T-helper 1 cell (primary cell): ENCODE results near the gene MYO16.
"Not testable (repeated sequence)": the region's sequence is repeated elsewhere in the genome, so short reads cannot be mapped to it uniquely, and the experiment has no call there.

ENCODE experiments used
- DNase-seq, 5 donors: peaks; one replicate each; pipeline ENCODE4 v3.0.0-alpha.2; 2012 to 2020

Gene MYO16

DNA sequence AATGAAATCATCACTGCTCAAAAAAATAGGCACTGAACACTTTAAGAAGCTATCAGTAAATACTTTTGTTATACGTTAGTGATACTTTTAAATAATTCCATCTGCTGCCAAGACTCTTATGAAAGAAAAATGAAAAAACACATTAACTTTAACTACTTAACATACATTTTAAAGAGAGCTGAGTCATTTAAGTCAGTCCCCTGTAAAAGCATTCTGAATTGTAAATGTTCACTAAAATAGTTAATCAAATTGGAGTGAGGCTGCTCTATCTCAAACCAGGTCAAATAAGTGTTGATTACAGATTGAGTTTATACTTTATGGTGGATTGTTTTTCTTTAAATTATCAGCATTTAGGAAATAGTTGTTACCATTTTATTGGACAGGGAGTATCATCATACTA lies 274.2 kb downstream of the MYO16 start:
- DNase-seq: no peak

DNA sequence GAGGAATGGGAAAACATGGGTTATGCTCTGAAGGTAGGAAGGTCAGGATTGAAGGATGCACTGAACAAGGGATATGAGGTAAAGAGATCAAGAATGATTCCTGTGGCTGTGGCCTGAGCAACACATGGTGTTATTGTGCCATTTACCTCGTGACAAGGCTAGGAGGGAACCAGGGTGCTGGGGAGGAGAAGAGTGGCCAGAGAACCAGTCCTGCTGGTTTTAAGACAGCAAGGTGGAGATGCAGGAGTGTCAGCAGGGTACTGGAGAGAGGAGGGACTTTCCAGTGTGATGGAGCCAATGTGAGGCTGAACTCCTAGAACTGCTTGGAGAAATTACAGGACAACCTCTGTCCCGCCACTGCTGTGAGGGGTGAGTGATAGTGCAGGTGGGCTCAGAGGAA lies 282.4 kb downstream of the MYO16 start:
- no peak for DNase-seq

DNA sequence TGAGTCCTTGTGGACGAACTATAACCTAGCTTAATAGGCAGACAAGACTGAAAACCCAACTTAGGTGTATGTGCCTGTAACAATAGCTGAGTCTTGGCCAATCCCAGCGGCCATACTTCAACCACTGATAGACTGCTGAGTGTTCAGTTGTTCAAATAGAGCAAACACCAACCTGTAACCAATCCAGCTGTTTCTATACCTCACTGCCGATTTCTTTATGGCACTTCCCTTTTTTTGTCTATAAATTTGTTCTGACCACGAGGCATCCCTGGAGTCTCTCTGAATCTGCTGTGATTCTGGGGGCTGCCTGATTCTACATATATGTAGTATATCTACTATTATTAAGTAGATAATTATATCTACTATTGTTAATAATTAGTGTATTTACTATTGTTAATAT lies 284.3 kb downstream of the MYO16 start:
- not testable (repeated sequence) for DNase-seq

DNA sequence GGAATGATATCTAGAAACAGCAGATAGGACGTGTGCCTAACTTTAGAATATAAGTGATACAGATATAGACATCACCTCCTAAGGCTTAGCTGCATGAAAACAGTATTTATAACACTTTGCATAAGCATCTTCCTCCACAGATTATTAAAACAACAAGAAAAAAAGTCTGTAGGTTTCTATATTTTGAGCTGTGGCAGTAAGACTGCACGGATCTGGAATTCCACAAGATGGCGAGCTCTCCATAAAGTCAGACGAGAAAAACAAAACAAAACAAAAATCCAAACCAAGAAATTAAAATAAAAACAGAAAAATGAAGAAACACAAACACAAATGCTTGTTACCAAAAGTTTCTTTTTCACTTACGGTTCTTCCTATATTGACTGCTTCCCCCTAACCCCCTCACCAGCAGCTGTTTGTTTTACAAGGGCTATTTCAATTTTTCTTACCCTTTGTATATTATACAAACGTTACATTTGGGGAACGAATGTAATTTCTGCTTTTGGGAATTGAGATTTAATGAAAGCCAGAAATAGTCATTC lies 285.8 kb downstream of the MYO16 start:
- DNase-seq: no peak

DNA sequence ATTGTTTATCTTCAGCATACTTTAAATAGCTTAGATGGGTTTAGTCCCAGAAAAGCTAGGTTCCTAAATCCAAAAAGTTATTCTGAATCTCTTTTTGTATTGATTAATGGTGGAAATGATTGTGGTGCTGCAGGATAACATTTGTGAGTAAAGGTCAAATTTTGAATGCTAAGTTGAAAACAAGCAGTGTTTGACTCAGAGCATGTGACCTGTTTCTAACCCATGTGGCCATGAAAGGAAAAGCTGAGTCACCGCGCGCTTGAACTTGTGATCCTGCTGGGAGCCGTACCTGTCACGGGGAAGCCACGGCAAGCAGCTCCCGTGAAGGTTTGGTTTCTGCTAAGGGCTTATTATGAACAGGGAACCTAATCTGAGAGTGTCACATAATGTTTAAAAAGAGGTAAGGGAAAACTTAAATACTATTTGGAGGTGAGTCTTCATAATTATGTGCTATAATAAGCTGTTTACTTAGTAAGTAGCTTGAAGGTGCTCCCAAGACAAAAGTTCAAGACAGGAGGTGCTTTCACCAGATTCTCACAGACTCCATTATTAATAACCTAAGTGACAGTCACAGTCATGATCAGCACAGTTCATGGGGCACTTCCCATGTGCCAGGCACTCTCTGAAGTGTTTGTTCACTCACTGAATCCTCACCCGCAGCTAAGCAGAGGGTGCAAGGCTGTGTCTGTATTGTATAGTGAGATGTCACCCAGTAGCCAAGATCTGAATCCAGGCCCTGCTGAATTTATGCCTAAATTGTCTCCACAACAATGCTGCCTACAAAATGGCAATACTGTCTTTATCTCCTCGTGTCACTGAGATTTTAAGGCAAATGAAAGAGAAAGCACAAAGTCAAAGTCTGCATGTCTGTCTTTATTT lies 286.5 kb downstream of the MYO16 start:
- DNase-seq: peak; percentile 15 to 83 (median 40)

DNA sequence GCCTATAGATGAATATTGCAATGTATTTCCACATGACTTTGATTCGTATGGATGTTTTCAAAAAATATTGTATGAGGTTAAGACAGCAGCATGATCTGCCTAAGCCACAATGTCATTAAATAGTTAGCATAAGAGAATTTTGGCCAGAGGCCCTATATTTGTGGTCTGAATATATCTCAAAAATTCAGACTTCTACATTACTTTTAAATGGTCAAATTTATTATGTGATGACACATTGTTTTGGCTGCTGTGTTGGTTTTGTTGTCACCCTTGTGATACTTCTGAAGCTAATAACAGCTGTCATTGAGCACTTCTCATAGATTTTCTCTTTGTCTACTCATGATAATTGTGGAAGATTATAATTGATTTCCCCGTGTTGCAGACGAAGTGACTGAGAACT lies 288.2 kb downstream of the MYO16 start:
- DNase-seq: no peak

DNA sequence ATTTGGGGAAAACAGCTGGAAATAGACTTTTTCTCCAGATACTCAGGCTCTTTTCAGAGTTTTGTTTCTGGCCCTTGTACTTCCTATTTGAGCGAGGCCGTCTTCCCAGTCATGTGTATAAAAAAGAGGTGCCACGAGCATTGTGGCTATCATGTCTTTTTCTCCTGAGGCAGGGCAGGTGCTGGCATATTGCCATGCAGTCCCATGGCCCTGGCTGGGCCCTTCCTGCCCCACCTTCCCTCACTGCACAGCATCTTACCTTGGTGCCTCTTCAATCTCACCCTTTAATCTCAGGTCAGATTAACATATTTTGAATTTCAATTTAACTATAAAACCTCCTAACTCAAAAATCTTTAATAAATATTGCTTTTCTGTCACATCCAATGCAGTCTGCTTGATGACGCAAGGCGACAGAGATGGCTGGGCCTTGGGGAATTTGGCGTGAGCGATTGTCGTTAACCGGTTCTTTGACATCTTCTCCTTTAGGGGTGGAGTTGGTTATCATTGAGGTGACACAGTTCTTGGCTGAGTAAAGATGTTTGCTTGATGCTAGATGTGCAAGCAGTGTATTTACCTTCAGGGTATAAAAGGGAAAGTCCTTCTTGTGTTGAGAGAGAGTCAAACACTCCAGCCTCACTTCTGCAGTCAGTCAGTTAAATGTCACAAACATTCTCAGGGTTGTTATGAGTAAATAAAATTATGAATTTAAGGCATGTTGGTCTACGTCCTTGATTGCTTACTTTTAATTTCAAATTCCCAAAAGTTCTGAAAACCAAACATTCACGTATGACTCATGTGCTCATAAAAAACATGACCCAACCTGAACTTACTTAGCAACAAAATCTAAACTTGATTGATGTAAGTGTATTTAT lies 289.9 kb downstream of the MYO16 start:
- no peak for DNase-seq

DNA sequence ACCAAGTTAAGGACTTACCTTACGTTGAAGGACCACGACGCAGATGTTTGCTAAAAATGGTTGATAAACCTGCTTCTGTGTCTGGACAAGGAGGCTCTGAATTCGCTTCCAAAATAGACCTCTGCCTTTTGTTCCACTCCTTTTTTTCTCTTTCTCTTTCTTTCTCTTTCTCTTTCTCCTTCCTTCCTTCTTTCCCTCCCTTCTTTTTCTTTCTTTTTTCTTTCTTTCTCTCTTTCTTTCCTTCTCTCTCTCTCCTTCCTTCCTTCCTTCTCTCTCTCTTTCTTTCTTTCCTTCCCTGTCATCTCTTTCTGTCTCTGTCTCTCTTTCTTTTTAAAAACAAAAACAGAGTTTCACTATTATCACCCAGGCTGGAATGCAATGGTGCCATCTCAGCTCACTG lies 290.7 kb downstream of the MYO16 start:
- no peak for DNase-seq

DNA sequence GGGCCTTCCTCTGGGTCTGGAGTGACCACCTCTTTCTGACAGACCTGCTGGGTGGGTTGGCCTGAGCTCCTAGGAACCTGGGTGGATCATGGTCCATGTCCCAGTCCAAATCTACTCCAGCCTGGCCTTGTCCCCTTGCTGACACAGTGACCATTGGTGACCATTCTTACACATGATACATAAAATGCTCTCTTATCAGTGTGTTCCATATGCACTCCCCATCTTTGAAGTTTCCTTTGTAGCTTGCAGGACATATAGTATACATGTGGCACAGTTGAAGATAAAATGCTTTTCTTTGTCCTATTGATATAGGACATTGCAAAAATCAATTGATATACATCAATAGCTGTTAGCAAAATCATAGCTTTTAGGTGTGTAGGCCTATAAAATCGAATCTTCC lies 291.8 kb downstream of the MYO16 start:
- no peak for DNase-seq

DNA sequence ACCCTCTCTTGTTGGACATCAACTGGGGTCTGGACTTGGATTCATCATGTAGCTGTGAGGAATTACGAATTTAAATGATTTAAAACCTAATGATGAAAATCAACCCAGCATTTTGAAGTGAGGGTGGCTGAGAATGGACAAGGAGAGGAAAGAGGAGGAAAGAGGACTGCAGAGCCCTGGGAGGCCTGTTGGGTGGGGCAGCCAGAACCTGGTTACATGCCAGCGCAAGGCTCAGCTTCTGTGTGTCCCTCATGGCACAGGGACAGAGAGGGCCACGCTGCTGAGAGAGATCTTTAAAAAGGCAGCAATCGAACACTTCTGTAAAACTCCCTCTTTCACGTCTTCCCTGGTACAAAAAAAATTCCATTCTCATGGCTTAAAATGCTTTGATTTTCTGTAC lies 292.7 kb downstream of the MYO16 start:
- DNase-seq: no peak

DNA sequence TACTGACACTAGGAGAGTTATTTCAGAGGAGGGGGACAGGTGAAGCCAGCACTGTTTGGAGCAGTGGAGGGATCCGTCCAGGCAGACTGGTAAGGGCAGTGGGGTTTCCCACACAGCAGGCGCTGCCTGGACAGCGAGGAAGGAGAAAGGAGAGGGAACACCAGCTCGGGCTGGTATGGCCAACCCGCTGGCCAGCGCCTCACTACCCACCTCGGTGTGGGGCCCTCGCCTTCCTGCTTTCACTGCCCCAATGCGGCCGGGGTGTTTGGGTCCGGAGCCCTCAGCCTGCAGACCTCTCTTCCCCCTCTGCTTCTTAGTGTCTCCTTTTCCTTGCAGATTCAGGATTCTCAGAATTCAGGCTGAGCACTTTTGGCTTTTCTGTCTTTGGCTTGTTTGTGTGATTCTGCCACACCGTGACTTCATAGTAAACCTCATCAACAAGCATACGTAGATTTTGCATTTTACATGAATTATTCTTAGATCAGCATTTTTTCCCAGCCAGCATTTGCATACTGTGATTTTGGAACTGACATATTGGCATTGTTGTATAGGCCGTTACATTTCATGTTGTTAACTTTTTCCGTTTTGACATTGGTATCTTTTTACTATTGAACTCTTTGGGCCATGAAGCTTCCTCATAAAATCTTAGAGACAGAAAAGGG lies 294.1 kb downstream of the MYO16 start:
- no peak for DNase-seq

DNA sequence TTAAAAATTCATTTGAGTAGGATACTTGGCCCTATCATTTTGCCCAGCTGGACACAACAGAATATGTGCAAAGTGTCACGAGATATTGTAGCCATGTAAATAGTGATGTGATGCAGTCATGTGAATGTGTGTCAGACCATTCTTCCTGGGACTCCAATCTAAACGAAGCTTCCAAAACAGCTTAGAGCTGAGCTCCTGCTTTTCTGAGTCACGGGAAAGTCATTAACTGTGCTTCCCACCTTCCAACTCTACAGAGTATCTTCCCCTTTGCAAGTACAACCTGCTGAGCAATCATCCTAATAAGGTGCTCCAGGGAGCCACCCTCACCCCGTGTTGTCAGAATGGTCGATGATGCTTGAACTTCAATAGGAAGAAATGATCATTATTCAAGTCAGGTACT lies 294.7 kb downstream of the MYO16 start:
- no peak for DNase-seq

DNA sequence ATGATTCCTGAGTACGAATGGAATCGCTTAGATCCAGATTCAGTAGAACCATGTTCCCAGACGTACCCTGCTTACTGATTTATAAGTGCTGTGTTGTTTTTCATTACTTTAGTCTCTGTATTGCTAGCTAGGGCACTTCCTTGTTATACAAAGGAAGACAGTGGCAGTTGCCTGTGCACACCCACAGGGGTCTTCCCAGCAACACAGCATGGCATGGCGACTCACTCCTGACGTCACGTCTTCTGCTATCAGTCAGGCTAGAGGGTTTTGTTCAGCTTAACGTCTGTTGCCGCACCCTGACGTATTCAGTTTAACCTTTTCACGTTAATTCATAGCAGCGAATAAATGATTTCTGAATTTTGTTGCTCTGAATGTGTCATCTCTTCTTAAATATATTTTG lies 295.1 kb downstream of the MYO16 start:
- DNase-seq: no peak

DNA sequence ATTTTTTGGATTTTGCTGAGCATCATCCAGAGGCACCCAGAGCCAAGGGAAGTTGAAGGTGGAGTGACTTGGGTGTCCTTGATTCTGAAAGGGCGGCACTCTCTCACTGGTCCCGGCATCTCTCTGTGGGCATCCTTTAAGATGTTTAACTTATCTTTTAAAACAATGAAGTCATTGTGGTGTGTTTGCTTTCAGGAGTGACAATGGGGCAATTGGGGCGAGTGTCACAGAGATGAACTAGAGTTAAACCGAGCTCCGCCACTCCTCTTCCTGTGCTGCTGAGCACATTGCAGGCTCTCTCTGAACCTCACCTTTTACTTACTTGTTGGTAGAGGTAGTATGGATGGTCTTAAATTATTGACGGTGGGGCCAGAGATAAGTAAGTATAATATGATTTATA lies 295.7 kb downstream of the MYO16 start:
- no peak for DNase-seq

DNA sequence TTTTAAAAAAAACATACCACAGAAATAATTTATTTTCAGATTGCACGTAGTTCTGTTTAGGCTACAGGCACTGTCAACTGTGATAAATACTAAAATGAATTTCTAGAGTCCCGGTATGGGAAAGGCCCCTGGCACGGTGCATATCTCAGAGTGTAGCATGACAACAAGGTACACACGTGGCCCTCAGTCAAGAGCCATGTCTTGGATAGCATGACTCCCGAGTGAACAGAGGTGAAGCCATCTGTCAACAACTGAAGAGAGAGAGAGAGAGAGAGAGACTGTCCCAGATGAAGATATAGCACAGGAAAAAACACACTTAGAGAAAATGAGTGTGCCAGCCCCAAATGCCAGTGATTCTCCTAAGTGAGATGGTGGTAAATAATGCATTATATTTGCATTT lies 297.5 kb downstream of the MYO16 start:
- DNase-seq: no peak

DNA sequence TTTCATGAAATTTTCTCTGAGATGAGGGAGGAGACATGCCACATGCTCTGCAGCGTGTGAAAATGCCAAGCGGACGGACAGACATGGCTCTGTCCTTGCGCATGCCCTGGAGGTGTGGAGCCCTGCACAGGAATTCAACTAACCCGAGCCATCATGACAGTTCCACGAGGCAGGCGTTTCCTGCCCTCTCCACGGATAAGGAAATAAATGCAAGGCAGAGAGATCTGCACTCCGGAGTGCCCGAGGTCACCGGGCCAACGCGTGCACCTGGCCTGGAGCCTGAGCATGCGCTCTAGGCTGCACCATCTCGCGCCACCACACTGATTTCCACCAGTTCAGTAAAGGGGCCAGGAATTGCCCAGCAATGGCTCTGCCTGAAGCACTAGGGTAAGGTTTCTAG lies 298.2 kb downstream of the MYO16 start:
- no peak for DNase-seq

DNA sequence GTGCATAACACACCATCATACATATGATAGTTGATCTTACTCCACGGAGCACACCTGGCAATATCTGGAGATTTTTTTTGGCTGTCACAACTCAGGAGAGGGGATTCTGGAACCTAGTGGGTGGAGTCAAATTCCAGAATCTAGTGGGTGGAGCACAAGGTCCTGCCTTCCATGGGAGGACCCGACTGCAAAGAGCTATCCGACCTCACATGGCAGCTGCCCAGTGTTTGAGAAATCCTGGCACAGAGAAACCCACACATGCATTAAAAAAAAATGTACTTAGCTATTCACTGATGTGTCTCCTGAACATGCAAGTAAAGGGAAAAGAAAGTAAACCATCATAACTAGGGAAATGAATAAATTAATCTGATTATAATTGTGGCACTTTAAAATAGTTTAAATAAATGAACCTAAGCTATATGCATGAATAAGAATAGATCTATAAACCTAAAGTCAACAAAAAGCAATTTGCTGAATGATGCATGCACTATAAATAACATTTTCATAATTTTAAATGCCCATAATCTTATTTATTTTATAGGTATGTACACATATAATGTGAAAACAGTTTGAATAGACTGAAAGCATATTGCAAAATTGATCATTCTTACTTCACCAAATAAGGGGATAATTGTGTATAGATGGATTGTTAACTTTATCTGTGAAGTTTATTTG lies 300.3 kb downstream of the MYO16 start:
- no peak for DNase-seq

DNA sequence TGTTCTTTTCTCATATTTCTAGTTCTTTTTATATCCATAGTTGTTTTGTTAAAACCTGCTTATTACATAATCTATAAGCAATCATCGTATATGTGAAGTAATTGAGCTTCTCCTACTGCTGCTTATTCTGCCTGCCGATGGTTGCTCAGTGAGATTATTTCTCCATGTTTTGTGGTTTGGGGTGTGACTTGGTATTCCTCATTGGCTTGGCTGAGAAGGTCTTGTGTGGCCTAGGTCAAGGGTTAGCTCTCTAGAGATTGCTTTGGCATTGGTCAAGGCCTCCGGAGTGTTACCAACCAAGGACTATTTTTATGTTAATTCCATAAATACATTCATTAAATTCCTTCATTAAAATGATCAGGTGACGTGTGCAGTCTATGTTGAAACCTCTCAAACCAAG lies 302.8 kb downstream of the MYO16 start:
- DNase-seq: no peak

DNA sequence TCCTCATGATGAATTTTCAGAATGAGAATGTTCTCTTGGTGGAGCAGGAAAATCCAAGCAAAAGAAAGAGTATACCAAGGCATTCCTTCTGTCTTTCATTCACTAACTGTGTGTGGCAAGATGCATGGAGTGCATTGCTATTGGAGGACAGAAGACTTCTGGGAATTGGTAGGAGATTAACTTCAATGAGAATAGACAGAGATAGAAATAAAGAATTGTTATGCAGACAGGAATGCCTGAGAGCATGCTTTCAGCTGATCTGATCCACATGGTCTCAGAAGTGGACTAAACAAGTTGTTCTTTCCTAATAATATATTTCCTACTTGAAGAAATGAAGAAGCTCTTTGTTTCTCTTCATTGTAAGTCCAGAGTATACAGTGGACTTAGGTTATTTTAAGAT lies 303.6 kb downstream of the MYO16 start:
- DNase-seq: no peak

DNA sequence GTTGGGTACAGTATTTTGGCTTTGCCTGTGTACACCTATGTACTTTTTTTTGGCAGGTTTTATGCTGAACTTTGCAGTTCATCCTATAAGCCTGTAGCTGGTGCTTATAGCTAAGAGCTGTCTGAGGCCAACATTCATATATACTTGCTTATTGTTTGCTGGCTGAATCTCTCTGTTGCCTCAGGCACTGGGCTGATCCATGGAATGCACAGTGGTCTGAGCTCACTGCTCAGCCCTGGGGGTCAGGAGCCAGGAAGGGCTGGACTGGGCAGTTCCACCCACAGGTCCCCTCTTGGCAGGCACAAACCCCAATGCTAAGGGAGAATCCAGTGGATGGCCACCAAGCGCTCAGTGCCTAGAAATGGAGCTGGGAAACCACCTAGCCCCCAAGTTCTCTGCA lies 308.7 kb downstream of the MYO16 start:
- DNase-seq: no peak

DNA sequence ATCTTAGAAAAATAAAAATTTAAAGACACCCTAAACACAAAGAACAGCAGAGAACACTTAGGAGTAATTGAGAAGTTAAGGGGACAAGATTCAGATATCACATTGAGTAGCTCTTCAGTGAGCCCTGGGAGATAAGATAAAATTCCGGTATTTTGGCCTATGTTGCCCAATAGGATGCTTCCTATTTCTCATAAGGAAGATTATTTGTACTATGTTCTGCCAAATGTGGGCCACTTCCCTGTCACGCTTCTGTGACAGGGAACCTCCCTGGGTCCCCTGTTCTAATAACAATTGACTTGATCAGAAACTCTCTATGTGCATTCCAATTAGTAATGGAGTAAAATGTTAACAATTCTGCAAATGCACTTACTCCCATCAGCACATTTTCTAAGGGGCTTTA lies 310.7 kb downstream of the MYO16 start:
- DNase-seq: no peak

DNA sequence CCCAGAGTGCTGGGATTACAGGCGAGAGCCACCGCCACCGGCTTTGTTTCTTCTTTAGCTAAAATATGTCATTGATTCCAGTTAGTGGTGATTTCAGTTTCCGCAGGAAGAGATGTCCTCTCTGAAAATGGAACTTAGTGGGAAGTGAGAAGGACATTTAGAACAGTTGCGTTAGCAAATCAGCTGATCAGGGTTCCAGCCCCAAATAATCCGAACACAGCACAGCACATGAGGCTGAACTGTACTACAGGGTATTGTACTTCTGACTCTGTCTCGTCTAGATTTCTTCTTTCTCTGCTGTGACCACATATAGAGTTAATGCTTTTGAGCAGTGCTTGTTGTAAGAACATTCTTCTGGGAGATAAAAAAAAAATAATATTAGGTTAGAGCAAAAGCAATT lies 314.4 kb downstream of the MYO16 start:
- no peak for DNase-seq

DNA sequence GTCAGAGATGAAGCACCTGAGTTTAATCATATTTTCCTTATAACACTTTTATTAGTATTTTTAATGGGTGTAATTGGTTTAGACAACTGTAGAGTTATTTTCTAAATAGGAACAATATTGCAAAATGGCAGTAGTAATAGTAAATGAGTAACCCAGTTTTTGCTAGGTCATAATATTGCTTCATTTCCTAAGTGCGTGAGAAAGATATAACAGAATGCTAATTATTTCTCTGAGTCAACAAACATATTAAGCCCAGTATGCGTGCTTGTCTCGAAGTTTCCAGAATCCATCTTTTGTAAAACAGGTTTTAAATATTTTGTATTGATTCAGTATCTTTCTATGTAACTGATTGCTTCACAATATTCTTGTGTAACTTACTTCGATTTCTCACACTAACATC lies 315.3 kb downstream of the MYO16 start:
- no peak for DNase-seq
